D721Med (cell line): Measurements from ENCODE around the gene AGER.

Source experiments
- DNase-seq: peaks from one replicate; pipeline ENCODE4 v3.0.0; 2011; ENCODE audit warnings: low spot score; ENCODE audit not compliant: insufficient read length
- FAIRE-seq: peaks from 2 replicates; lab custom pipeline; 2011; peaks lifted over from hg19 to GRCh38; lab: Jason Lieb, UNC
- CTCF ChIP-seq: IDR thresholded peaks from 2 replicates; pipeline ENCODE4 v1.5.1; 2012; ENCODE audit warnings: mild to moderate bottlenecking, control low read depth; ENCODE audit not compliant: insufficient read depth; ENCODE audit errors: missing control alignments

AGER gene

DNA sequence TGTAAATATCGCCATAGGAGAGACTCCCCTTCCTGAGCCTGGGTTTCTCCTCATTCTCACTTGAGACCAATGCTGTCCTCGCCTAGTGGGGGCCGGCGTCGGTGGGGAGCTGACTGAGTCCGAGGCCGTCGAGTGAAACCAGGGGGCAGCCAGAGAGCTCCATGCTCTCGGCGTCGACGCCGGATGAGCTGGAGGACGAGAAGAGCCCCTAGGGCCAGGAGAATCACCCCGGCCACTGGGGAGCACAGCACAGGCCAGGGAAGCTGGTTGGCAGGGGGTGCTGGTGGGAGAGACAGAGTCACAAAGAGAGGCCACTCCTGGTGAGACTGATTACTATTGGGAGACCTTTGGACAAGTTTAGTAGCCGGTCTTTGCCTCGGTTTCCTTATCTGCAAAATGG, 14.8 kb upstream of the AGER start:
- no peak for DNase-seq
- no peak for FAIRE-seq
- no peak for TF ChIP-seq CTCF

DNA sequence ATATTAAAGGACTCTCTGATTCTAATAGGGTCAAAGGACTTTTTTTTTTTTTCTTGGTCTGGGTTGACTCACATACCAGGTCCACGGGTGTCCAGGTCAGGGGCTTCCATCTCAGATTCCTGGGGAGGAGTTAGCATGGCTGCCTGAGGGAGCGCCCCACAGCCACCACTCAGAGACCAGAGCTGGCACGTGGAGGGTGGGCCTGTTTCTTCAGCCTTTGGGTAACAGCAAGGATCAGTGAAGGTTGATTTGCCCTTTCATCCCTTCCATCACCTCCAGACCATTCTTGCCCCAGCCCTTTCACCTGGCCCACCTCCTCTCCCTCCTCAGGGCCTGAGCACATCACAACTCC, 14.3 kb upstream of the AGER start:
- no peak for DNase-seq
- TF ChIP-seq CTCF, result no peak
- no peak for FAIRE-seq

- no peak for FAIRE-seq
- DNase-seq, result no peak
- TF ChIP-seq CTCF, result no peak
Measured at GRCh38 chr6:32196682-32197616, 12.9 kb upstream of the AGER start.

DNA sequence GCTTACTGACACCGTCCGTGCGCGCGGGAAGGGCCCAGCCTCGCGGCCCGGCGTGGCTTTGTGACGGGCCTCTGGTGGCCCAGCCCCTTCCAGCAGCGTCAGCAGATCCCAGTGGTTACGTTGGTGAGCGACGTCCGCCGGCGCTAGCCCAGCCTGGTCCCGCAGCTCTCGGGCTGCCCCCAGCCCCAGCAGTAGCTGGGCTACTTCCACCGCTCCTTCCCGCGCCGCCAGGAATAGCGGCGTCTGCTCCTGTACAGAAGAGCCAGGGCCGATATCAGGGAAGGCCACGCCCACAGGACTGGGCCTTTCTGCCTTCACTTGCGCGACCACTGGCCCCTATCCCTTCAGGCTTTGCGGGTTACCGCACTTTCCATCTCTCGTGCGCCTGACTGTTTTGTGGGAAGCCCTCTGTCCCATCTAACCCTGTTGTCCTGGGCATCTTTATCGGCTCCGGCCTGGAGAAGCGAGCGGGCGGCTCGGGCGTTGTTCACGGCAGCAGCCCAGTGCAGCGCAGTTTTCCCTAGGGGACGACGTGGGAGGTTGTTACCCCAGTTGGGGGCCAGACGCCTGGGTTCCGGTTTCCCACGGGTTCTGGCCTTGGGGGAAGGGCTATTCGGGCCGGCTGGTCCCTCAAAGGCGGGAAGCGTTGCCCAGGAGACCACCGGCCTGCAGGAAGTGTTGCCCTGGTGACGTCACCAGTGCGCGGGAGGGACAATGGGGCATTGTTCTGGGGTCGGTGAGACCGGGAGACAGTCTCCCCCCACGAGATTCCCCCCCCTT, 12.0 kb upstream of the AGER start:
- TF ChIP-seq CTCF, result no peak
- DNase-seq (no peak), FAIRE-seq (no peak)

GRCh38 chr6:32195652-32195901, 11.5 kb upstream of the AGER start:
- peak; percentile 78 for DNase-seq

GRCh38 chr6:32194825-32195651, 11.0 kb upstream of the AGER start:
- DNase-seq (no peak), FAIRE-seq (no peak)
- TF ChIP-seq CTCF, result peak; percentile 43

More at GRCh38 chr6:32195652-32195901, 11.5 kb upstream of the AGER start:
- TF ChIP-seq CTCF, result peak; percentile 0
- FAIRE-seq, result no peak
